HEK293T (cell line): ENCODE results near the gene OR52B4.
"Not testable (repeated sequence)": the region's sequence is repeated elsewhere in the genome, so short reads cannot be mapped to it uniquely, and the experiment has no call there.

Source experiments
- CTCF ChIA-PET: fragments of 350-600 bp; formaldehyde crosslinking; extraction: SDS; loops from one replicate; lab custom pipeline; 2021; ENCODE audit warnings: antibody characterized with exemption, inconsistent platforms; lab: Yijun Ruan, JAX
- POLR2A ChIA-PET: fragments of 350-600 bp; formaldehyde crosslinking; extraction: SDS; loops from one replicate; lab custom pipeline; 2020; ENCODE audit warnings: antibody characterized with exemption, inconsistent platforms; lab: Yijun Ruan, JAX
- DNase-seq: peaks from one replicate; pipeline ENCODE4 v3.0.0; 2012; ENCODE audit warnings: mixed read lengths; ENCODE audit errors: extremely low spot score
- ARNT ChIP-seq: fragments of 450-650 bp; IDR thresholded peaks from 2 replicates; pipeline ENCODE4 v1.6.1; 2017; ENCODE audit warnings: mild to moderate bottlenecking
- BHLHE40 ChIP-seq: fragments of 450-650 bp; IDR thresholded peaks from 2 replicates; pipeline ENCODE4 v1.6.1; 2016; ENCODE audit warnings: mild to moderate bottlenecking, moderate library complexity, borderline replicate concordance
- CTBP1 ChIP-seq: fragments of 450-650 bp; IDR thresholded peaks from 2 replicates; pipeline ENCODE4 v1.6.1; 2016; ENCODE audit warnings: borderline replicate concordance
- ELF4 ChIP-seq: fragments of 450-650 bp; IDR thresholded peaks from 2 replicates; pipeline ENCODE4 v1.6.1; 2017; ENCODE audit warnings: antibody characterized with exemption
- FOXA1 ChIP-seq: fragments of 450-650 bp; IDR thresholded peaks from 2 replicates; pipeline ENCODE4 v1.6.1; 2016; ENCODE audit warnings: mild to moderate bottlenecking
- FOXK2 ChIP-seq: fragments of 450-650 bp; IDR thresholded peaks from 2 replicates; pipeline ENCODE4 v1.6.1; 2016; ENCODE audit warnings: mild to moderate bottlenecking
- FOXM1 ChIP-seq: fragments of 450-650 bp; IDR thresholded peaks from 2 replicates; pipeline ENCODE4 v1.6.1; 2017; ENCODE audit warnings: mild to moderate bottlenecking, borderline replicate concordance
- HDGF ChIP-seq: fragments of 450-650 bp; IDR thresholded peaks from 2 replicates; pipeline ENCODE4 v1.6.1; 2017; ENCODE audit warnings: antibody characterized with exemption, borderline replicate concordance
- L3MBTL2 ChIP-seq: fragments of 450-650 bp; conservative IDR thresholded peaks from 2 replicates; pipeline ENCODE4 v1.6.1; 2016; ENCODE audit warnings: mild to moderate bottlenecking
- LEF1 ChIP-seq: fragments of 450-650 bp; IDR thresholded peaks from 2 replicates; pipeline ENCODE4 v1.6.1; 2017; ENCODE audit warnings: mild to moderate bottlenecking, borderline replicate concordance
- NFRKB ChIP-seq: fragments of 450-650 bp; IDR thresholded peaks from 2 replicates; pipeline ENCODE4 v1.6.1; 2016; ENCODE audit warnings: mild to moderate bottlenecking, moderate library complexity
- PKNOX1 ChIP-seq: fragments of 450-650 bp; IDR thresholded peaks from 2 replicates; pipeline ENCODE4 v1.6.1; 2016
- SP1 ChIP-seq: fragments of 450-650 bp; IDR thresholded peaks from 2 replicates; pipeline ENCODE4 v1.6.1; 2017
- SUZ12 ChIP-seq: fragments of 450-650 bp; IDR thresholded peaks from 2 replicates; pipeline ENCODE4 v1.6.1; 2016; ENCODE audit warnings: mild to moderate bottlenecking
- TARDBP ChIP-seq: fragments of 450-650 bp; IDR thresholded peaks from 2 replicates; pipeline ENCODE4 v1.6.1; 2016
- ZNF384 ChIP-seq: fragments of 450-650 bp; IDR thresholded peaks from 2 replicates; pipeline ENCODE4 v1.6.1; 2016

Gene OR52B4

DNA sequence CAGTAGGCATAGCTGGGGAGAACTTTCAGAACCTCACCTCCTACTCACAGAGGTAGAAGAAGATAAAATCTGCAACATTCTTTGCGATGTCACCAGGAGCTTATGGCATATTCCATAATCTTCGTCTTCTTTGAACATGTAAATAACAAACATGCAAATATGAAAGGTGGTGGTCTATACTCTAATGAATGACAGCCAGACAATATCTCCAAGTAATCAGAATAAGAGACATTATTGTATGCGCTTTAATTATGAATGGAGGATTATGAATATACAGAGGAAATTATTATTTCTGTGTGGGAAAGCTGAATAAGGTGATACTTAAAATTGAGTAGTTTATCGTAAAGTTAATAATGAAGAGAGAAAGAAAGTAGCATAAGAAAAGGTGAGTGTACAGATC, at the start of gene OR52B4:
Gene OR52B4 (minus strand): TSS at position 101 of the 400 bp plus-strand sequence. CDS start 91 bp downstream, at position 10.
- no peak for TF ChIP-seq BHLHE40
- TF ChIP-seq L3MBTL2: no peak
- TF ChIP-seq ELF4: no peak
- TF ChIP-seq HDGF: no peak
- TF ChIP-seq SUZ12: no peak
- no peak for TF ChIP-seq FOXA1
- TF ChIP-seq CTBP1: no peak
- no peak for TF ChIP-seq ARNT
- no peak for TF ChIP-seq LEF1
- no peak for TF ChIP-seq FOXK2
- TF ChIP-seq FOXM1: no peak
- no peak for TF ChIP-seq TARDBP
- TF ChIP-seq SP1: no peak
- no peak for TF ChIP-seq ZNF384
- CTCF ChIA-PET: no interaction called here
- POLR2A ChIA-PET: no interaction called here
- no peak for DNase-seq

GRCh38 chr11:4416816-4417215, 48.6 kb upstream of the OR52B4 start:
- CTCF ChIA-PET: no interaction called here
- no peak for DNase-seq
- TF ChIP-seq HDGF (no peak), FOXM1 (no peak), ZNF384 (no peak), L3MBTL2 (no peak), CTBP1 (no peak), TARDBP (no peak), PKNOX1 (no peak), NFRKB (no peak), ELF4 (no peak), BHLHE40 (no peak)
- POLR2A ChIA-PET: no interaction called here

- no peak for DNase-seq
- CTCF ChIA-PET: interaction anchor here (0.6 kb wide), 1 partner anchor 214 kb away, joined by 3 read pairs; no protein-coding TSS in a partner anchor
- POLR2A ChIA-PET: no interaction called here
- TF ChIP-seq HDGF (no peak), NFRKB (no peak), SP1 (no peak), FOXK2 (no peak), TARDBP (no peak), BHLHE40 (no peak), LEF1 (no peak), ZNF384 (no peak)
Observed at GRCh38 chr11:4416306-4416705, 48.1 kb upstream of the OR52B4 start.

DNA sequence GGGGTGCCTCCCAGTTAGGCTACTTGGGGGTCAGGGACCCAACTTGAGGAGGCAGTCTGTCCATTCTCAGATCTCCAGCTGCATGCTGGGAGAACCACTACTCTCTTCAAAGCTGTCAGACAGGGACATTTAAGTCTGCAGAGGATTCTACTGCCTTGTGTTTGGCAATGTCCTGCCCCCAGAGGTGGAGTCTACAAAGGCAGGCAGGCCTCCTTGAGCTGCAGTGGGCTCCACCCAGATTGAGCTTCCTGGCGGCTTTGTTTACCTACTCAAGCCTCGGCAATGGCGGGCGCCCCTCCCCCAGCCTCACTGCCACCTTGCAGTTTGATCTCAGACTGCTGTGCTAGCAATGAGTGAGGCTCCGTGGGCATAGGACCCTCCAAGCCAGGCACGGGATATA, 38.0 kb upstream of the OR52B4 start:
- DNase-seq, CTCF ChIA-PET, POLR2A ChIA-PET: not testable (repeated sequence)

DNA sequence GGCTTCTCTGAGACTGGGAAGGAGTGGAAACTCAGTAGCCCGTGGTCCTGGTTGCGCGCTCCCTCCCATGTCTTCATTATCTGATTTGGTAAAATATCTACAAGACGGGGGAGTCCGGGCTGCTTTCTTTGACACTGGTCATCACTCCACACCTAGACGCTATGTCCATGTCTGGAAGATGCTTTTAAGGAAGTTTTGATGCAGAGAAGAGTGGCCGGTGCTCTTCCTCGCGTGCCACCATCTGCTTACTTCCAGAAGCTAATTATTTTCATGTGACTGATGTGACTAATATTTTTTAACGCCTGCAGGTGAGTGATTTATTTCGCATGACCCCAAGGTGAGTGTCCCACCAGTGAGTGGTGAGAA, 25.7 kb upstream of the OR52B4 start:
- CTCF ChIA-PET: interaction anchor here (0.9 kb wide), 1 partner anchor 146 kb away, joined by 3 read pairs; no protein-coding TSS in a partner anchor
- TF ChIP-seq ARNT (no peak), TARDBP (no peak), L3MBTL2 (no peak), SP1 (no peak), PKNOX1 (no peak), FOXK2 (no peak), CTBP1 (no peak)
- POLR2A ChIA-PET: interaction anchor here (1.3 to 1.8 kb wide), 2 partner anchors 16 to 206 kb away, joined by 4 read pairs; no protein-coding TSS in a partner anchor
- no peak for DNase-seq

DNA sequence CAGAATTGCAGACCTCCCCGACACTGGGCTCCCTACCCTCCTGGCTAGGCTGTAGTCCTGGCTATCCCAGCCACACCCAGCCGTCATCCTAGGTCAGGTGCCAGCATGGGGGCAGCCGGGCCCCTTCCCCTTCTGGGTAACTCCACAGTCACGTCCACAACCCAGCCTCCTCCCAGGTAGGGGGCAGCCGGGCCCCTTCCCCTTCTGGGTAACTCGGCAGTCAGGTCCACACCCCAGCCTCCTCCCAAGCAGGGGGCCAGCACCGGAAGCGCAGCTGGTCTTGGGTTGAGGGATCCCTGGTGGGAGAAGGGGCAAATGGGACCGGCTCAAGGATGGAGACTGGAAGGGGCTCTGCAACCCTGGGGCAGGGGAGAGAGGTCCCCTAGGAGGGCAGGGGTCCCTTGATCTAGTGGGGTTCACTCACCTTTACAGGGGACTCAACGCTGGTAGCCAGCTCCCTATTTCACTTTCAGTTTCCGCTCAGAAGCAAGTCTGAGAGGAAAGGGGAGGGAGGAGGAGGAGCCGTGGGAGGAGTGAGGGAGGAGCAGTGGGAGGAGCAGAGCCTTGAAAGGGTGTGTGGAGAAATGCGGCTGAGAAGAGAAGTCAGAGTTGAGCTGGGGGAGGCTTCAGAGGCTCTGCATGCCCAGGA, 25.1 kb upstream of the OR52B4 start, which contains the start of gene TRIM21:
Gene TRIM21 (minus strand): TSS at position 494 of the 649 bp plus-strand sequence. CDS start 3,293 bp downstream, outside the sequence.
- peak; percentile 69 for DNase-seq
- TF ChIP-seq TARDBP (no peak), FOXA1 (no peak), ARNT (no peak), NFRKB (no peak)
- POLR2A ChIA-PET: interaction anchor here (1.3 to 1.8 kb wide), 2 partner anchors 16 to 205 kb away, joined by 4 read pairs; no protein-coding TSS in a partner anchor
- CTCF ChIA-PET: interaction anchor here (0.9 kb wide), 1 partner anchor 146 kb away, joined by 3 read pairs; no protein-coding TSS in a partner anchor

DNA sequence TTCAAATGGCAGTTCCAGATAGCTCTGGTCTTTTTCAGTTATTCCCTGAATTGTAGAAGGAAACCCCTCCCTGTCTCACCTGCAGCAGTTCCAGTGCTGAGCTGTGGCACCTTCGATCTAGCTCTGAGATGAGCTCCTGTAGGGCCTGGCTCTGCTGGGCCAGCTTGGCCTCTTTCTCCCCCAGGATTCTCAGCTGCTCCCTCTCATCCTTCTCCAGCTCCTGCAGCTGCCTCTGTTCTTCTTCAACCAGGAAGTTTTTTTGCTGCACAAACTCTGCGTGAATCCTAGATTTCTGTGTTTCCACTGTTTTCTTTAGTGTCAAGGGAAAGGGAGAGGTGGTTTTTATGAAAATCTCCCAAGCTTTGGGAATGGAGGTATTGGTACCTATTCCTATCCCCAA, 20.0 kb upstream of the OR52B4 start:
- ChIA-PET POLR2A (no interaction called here), CTCF (no interaction called here)
- no peak for DNase-seq
- TF ChIP-seq SP1 (no peak), BHLHE40 (no peak), TARDBP (no peak), NFRKB (no peak), SUZ12 (no peak), ELF4 (no peak), FOXM1 (no peak), FOXA1 (no peak), ARNT (no peak), L3MBTL2 (no peak)
